K562 (cell line): ENCODE results near the gene FAM171A2. TPM values are rescaled to one million over a fixed set of nuclear protein-coding genes. Genes with fewer than 3 reads are reported as not detected.
A peak's percentile ranks its signal among the peaks of the same experiment; 100 is the strongest.

Experiments
- ATAC-seq: fragments of 200-7000 bp; cut with Tn5 transposase; 3 replicates; pipeline ENCODE4 v1.9.1; 2020; ENCODE audit warnings: moderate library complexity
- BruUV-seq: library from RNA; stranded (reverse); fragments of 400-500 nt; replicated peaks from 2 replicates; lab custom pipeline; 2021; lab: Mats Ljungman, UMichigan
- CTCF ChIA-PET: fragments of 300-600 bp; formaldehyde crosslinking; extraction: SDS; loops from one replicate; lab custom pipeline; 2021; ENCODE audit warnings: low intra/inter-chr PET ratio; lab: Yijun Ruan, JAX
- POLR2A ChIA-PET: fragments of 300-600, 350-650 bp; sonication (Branson Sonifier 250); formaldehyde crosslinking; extraction: SDS; loops from one replicate; lab custom pipeline; 2021; ENCODE audit warnings: antibody characterized with exemption, inconsistent platforms; lab: Yijun Ruan, JAX
- DNase-seq, 4 experiments: peaks; one replicate each; pipeline versions ENCODE4 v3.0.0 to v3.0.0-alpha.2; 2011 to 2018; ENCODE audit warnings: low spot score in 3 of 4, mixed read lengths in 3 of 4; ENCODE audit errors: extremely low read depth in 1 of 4
- FAIRE-seq: peaks from 2 replicates; lab custom pipeline; 2011; peaks lifted over from hg19 to GRCh38; lab: Jason Lieb, UNC
- H2AFZ ChIP-seq: 2 replicates; pipeline ENCODE4 v1.6.0; 2011; ENCODE audit warnings: low read depth, low read length, control low read depth, inconsistent platforms
- H3K27ac ChIP-seq: fragments of 200-600 bp; 3 replicates; pipeline ENCODE4 v1.8.0; 2011; ENCODE audit warnings: low read depth, mild to moderate bottlenecking, control low read depth, inconsistent platforms, low read length, moderate library complexity, mixed read lengths; ENCODE audit errors: extremely low read depth
- H3K27me3 ChIP-seq, 2 experiments: fragments of 300-600 bp in 1 of 2; 2 replicates in 1 of 2; 3 replicates in 1 of 2; pipeline versions ENCODE4 v1.6.0 to v1.8.0; 2011; ENCODE audit warnings: inconsistent platforms in 2 of 2, low read length in 2 of 2, mild to moderate bottlenecking in 1 of 2, mixed read lengths in 1 of 2, moderate library complexity in 1 of 2; ENCODE audit not compliant: control insufficient read depth in 2 of 2, insufficient read depth in 2 of 2
- H3K36me3 ChIP-seq: fragments of 300-600 bp; 3 replicates; pipeline ENCODE4 v1.8.0; 2011; ENCODE audit warnings: mild to moderate bottlenecking, low read length, inconsistent platforms; ENCODE audit not compliant: control insufficient read depth, insufficient read depth
- H3K4me1 ChIP-seq, 2 experiments: fragments of 200-600 bp in 1 of 2; replicated peaks in 1 of 2; 2 replicates in 1 of 2; 3 replicates in 1 of 2; pipeline versions ENCODE4 v1.5.1 to v1.8.0; 2011; ENCODE audit warnings: inconsistent platforms in 2 of 2, low read length in 2 of 2, mild to moderate bottlenecking in 1 of 2, mixed read lengths in 1 of 2, moderate library complexity in 1 of 2; ENCODE audit not compliant: control insufficient read depth in 2 of 2, insufficient read depth in 2 of 2
- H3K4me2 ChIP-seq: 2 replicates; pipeline ENCODE4 v1.6.1; 2011; ENCODE audit warnings: low read length, control low read depth, inconsistent platforms, mixed read lengths; ENCODE audit not compliant: insufficient read depth
- H3K4me3 ChIP-seq: fragments of 200-600 bp; sonication (generic), shearing (Covaris generic); 2 replicates; pipeline ENCODE4 v1.5.1; 2016; ENCODE audit warnings: control low read depth, inconsistent platforms
- H3K79me2 ChIP-seq: fragments of 200-600 bp; 3 replicates; pipeline ENCODE4 v1.8.0; 2011; ENCODE audit warnings: low read length, inconsistent platforms; ENCODE audit not compliant: control insufficient read depth, insufficient read depth
- H3K9ac ChIP-seq, 2 experiments: 2 replicates each; pipeline versions ENCODE4 v1.6.0 to v1.6.1; 2011; ENCODE audit warnings: low read depth in 2 of 2, low read length in 2 of 2, control low read depth in 1 of 2, inconsistent platforms in 1 of 2, mild to moderate bottlenecking in 1 of 2, mixed read lengths in 1 of 2; ENCODE audit not compliant: insufficient read depth in 1 of 2
- H3K9me1 ChIP-seq: one replicate; pipeline ENCODE4 v1.6.0; 2011; ENCODE audit warnings: inconsistent platforms, mild to moderate bottlenecking, low read length, moderate library complexity; ENCODE audit not compliant: control insufficient read depth, insufficient read depth
- H3K9me3 ChIP-seq: replicated peaks from 2 replicates; pipeline ENCODE4 v1.5.1; 2011; ENCODE audit warnings: low read depth, low read length, inconsistent platforms; ENCODE audit not compliant: control insufficient read depth, insufficient read depth
- H4K20me1 ChIP-seq: replicated peaks from 2 replicates; pipeline ENCODE4 v1.6.1; 2011; ENCODE audit warnings: low read length, inconsistent platforms, mixed read lengths; ENCODE audit not compliant: control insufficient read depth, insufficient read depth
- PCBP1 ChIP-seq: fragments of 200-400 bp; formaldehyde crosslinking; IDR thresholded peaks from 2 replicates; pipeline ENCODE4 v1.6.1; 2018; ENCODE audit warnings: mild to moderate bottlenecking, low read depth, low read length; ENCODE audit not compliant: poor library complexity, severe bottlenecking
- POLR2G ChIP-seq: fragments of 200-400 bp; formaldehyde crosslinking; IDR thresholded peaks from 2 replicates; pipeline ENCODE4 v1.6.1; 2017; ENCODE audit warnings: low read depth, mild to moderate bottlenecking, antibody characterized with exemption, low read length, moderate library complexity
- ZNF780A ChIP-seq: fragments of 250-450 bp; sonication (Bioruptor Pico); IDR thresholded peaks from 2 replicates; pipeline ENCODE4 v1.5.0; 2021; ENCODE audit warnings: mild to moderate bottlenecking
- WGBS: fragments of 100-300 bp; shearing (Covaris generic); methylation state at CpG from one replicate; pipeline ENCODE4 v1.1.6; 2016; ENCODE audit warnings: low coverage, mixed read lengths; ENCODE audit not compliant: insufficient coverage; ENCODE audit errors: missing lambda C conversion rate; 5-methylcytosine and 5-hydroxymethylcytosine counted together
- in situ Hi-C: fragments of 300-500 bp; cut with MboI; formaldehyde crosslinking; loops from 4 replicates; pipeline ENCODE4 v1.15.0; 2018; ENCODE audit warnings: inconsistent platforms, mixed read lengths
- intact Hi-C: fragments of 100-400 bp; cut with micrococcal nuclease; formaldehyde crosslinking; loops from 2 replicates; pipeline ENCODE4 v1.14.2; 2022
- polyA plus RNA-seq, 8 experiments: library from polyadenylated mRNA; depleted of rRNA in 4 of 8; stranded (reverse) in 5 of 8; unstranded in 3 of 8; fragments of >200 nt; fragmentation: Nextera tagmentation in 2 of 8; fragmentation: Illumina TruSeq in 1 of 8; extraction: Ambion mirVana in 2 of 8; extraction: Trizol in 1 of 8; gene quantifications; 2 replicates each; pipeline versions ENCODE4 v1.2.1 to v1.2.3, GENCODE V29; 2011 to 2014; ENCODE audit warnings: inconsistent platforms in 1 of 8, missing spikeins in 1 of 8
- total RNA-seq, 7 experiments: library from RNA; depleted of rRNA in 6 of 7; stranded (reverse); fragments of >200 nt in 6 of 7; fragmentation: Illumina TruSeq in 2 of 7; extraction: Trizol in 2 of 7; gene quantifications; 2 replicates each; pipeline versions ENCODE4 v1.2.1 to v1.2.3, GENCODE V29; 2011 to 2021; ENCODE audit warnings: low replicate concordance in 1 of 7
- TF ChIP-seq, protein P1 (sequence below): IDR thresholded peaks from 2 replicates; pipeline ENCODE4 v1.6.1; 2016; ENCODE audit warnings: missing genetic modification characterization, missing compliant biosample characterization

Gene FAM171A2
- total and polyA plus RNA-seq, 9 of the 15 experiments (the other 6 are each of a cell fraction or from before 2014, with no cell fraction given): 0.10 to 10.2 (median 2.0) TPM; not detected in 1

DNA sequence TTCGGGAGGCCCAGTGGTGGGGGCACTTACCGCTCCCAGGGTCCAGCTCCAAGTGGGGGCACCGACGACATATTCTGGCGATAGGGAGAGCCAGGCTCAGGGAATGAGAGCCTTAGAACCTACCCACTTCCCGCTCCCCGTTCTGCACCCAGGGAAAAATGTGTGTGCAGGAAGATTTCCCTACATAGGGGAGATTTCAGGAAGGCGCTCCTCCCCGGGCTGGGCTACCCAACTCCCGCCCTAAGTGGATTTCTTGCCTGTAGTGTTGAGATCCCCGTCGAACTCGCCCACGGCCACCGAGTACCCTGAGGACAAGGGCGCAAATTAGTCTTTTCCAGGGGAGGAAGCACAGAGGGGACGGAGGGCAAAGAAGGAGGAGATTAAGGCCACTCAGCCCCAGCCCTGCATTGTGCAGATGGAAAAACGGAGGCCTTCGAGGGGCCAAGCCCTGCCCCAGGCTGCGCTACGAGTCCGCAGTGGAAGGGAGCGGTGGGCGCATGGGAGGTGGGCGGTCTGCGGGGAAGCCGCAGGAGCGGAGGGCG is 20.7 kb upstream of the FAM171A2 start:
- Histone ChIP-seq H3K27ac (no peak overlapping the region; the same call in 2 of the 3 replicates), H3K27me3 (no peaks in the 10 kb centered on the region; a peak in 1 of 5 replicates), H3K9me3 (no peaks in the 10 kb centered on the region), H3K4me3 (no peak overlapping the region), H3K9me1 (no peaks in the 10 kb centered on the region), H3K9ac (peak overlapping the region; percentile 53 to 91; a peak in 2 of 4 replicates), H3K36me3 (no peaks in the 10 kb centered on the region), H3K4me2 (0 out of 2 replicates have a peak overlapping the region, but pooled peaks have one; percentile 67), H4K20me1 (no peaks in the 10 kb centered on the region), H2AFZ (peak overlapping the region; percentile 87), H3K4me1 (peaks cover 21 to 40% of the 10 kb centered on the region in 2 experiments), H3K79me2 (peaks cover 7% of the 10 kb centered on the region; the same call in 2 of the 3 replicates)
- in situ Hi-C loops: no loop called here
- CTCF ChIA-PET: no interaction called here
- no peak for DNase-seq
- BruUV-seq: no TSS peak
- 79% methylated on average over 25 of the region's 29 CpGs for WGBS
- no peak for ATAC-seq
- no peak for FAIRE-seq
- POLR2A ChIA-PET: interaction anchor here (0.8 to 1.8 kb wide), 5 partner anchors 8 to 291 kb away, joined by 3 to 7 read pairs (median 4); no protein-coding TSS in a partner anchor
- TF ChIP-seq PCBP1 (peak; percentile 35), POLR2G (no peak), ZNF780A (CRISPR knock-in tag) (no peak)
- TF ChIP-seq, protein P1, sequence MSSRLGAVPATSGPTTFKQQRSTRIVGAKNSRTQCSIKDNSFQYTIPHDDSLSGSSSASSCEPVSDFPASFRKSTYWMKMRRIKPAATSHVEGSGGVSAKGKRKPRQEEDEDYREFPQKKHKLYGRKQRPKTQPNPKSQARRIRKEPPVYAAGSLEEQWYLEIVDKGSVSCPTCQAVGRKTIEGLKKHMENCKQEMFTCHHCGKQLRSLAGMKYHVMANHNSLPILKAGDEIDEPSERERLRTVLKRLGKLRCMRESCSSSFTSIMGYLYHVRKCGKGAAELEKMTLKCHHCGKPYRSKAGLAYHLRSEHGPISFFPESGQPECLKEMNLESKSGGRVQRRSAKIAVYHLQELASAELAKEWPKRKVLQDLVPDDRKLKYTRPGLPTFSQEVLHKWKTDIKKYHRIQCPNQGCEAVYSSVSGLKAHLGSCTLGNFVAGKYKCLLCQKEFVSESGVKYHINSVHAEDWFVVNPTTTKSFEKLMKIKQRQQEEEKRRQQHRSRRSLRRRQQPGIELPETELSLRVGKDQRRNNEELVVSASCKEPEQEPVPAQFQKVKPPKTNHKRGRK: no peak
- intact Hi-C loops: no loop called here
